HG02678 (cell line): ENCODE measurements around the gene CHRM1.
"Not testable (repeated sequence)": the region's sequence is repeated elsewhere in the genome, so short reads cannot be mapped to it uniquely, and the experiment has no call there.

Experiments
- ATAC-seq: cut with Tn5 transposase; IDR thresholded peaks from one replicate; pipeline ENCODE4 v1.9.1; 2021; ENCODE audit warnings: mild to moderate bottlenecking, moderate library complexity; ENCODE audit not compliant: unreplicated experiment

Gene CHRM1

GRCh38 chr11:62879235-62879978, 41.8 kb downstream of the CHRM1 start:
- ATAC-seq = no peak

DNA sequence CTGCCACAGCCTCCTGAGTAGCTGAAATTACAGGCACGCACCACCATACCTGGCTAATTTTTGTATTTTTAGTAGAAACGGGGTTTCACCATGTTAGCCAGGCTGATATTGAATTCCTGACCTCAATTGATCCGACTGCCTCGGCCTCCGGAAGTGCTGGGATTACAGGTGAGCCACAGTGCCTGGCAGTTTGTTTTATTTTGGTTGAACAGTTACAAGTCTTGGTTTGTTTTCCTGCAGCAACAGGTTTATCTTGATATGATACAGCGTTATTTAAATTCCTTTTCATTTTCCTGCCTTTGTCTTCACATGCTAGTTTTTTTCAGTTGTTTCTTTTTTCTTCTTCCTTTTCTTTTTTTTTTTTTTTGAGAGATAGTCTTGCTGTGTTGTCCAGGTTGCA, 44.5 kb downstream of the CHRM1 start:
- no peak for ATAC-seq

GRCh38 chr11:62875698-62876478, 45.3 kb downstream of the CHRM1 start:
- no peak for ATAC-seq

DNA sequence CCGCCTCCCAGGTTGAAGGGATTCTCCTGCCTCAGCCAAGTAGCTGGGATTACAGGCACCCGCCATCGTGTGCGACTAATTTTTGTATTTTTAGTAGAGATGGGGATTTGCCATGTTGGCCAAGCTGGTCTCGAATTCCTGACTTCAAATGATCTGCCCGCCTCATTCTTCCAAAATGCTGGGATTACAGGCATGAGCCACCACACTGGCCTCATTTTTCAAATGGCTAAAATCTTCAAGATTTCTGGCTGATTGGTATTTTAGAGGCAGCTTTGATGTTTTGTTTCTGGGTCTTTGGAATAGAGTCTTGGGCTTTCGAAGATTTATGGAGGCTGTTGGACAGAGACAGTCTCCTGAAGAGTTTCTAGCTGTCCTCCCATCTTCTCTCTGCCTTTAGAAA, 46.3 kb downstream of the CHRM1 start:
- ATAC-seq = no peak

- ATAC-seq = no peak
Measured at GRCh38 chr11:62865635-62866034, 55.5 kb downstream of the CHRM1 start.

- ATAC-seq = no peak
Measured at GRCh38 chr11:62863687-62864335, 57.4 kb downstream of the CHRM1 start.

DNA sequence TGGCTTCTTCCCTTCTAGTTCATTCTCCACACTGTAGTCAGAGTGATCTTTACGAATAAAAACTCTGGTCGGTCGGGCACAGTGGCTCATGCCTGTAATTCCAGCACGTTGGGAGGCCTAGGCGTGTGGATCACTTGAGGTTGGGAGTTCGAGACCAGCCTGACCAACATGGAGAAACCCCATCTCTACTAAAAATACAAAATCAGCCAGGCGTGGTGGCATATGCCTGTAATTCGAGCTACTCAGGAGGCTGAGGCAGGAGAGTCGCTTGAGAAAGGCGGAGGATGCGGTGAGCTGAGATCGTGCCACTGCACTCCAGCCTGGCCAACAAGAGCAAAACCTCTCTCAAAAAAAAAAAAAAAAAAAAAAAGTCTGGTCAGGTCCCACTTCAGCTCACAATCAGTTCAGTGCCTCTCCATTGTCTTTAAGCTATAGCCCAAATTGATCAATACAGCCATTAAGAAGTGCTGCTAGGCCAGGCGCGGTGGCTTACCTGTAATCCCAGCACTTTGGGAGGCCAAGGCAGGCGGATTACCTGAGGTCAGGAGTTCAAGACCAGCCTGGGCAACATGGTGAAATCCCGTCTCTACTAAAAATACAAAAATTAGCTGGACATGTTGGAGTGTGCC, 59.5 kb downstream of the CHRM1 start:
- not testable (repeated sequence) for ATAC-seq

GRCh38 chr11:62860835-62861563, 60.2 kb downstream of the CHRM1 start:
- no peak for ATAC-seq

DNA sequence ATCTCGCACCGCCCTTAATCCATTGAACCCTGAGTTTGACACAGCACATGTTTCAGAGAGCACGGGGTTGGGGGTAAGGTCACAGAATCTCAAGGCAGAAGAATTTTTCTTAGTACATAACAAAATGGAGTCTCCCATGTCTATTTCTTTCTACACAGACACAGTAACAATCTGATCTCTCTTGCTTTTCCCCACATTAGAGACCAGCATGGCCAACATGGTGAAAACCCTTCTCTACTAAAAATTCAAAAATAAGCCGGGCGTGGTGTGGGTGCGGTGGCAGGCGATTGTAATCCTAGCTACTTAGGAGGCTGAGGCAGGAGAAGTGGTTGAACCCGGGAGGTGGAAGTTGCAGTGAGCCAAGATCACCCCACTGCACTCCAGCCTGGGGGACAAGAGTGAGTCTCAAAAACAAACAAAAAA, 61.9 kb downstream of the CHRM1 start:
- not testable (repeated sequence) for ATAC-seq
